Measurements from ENCODE around the gene CKAP2L. TPM values are rescaled to one million over a fixed set of nuclear protein-coding genes. Genes with fewer than 3 reads are reported as not detected.

The CKAP2L gene
- total RNA-seq, 1 experiment from 2014 or later: 42.5 TPM

- Mint-ChIP-seq H3K36me3 (ENCODE audit: insufficient read depth, unreplicated experiment) (peaks cover 25% of the 10 kb centered on the region), H3K4me1 (ENCODE audit: low read depth, unreplicated experiment) (peaks cover 38% of the 10 kb centered on the region), H3K27me3 (ENCODE audit: unreplicated experiment) (no peaks in the 10 kb centered on the region), H3K27ac (ENCODE audit: unreplicated experiment) (no peak overlapping the region), H3K9me3 (ENCODE audit: low read depth, unreplicated experiment) (no peaks in the 10 kb centered on the region), H3K4me3 (ENCODE audit: low read depth, unreplicated experiment) (no peak overlapping the region)
- intact Hi-C loops (cut with micrococcal nuclease; ENCODE audit: unreplicated experiment): no loop called here
- peak; percentile 72 for DNase-seq
- CTCF ChIA-PET: interaction anchor here (0.6 to 2.0 kb wide), 8 partner anchors 8 to 230 kb away, joined by 3 to 11 read pairs (median 4); no protein-coding TSS in a partner anchor
- BruUV-seq (replicated peaks): no TSS peak
- TF ChIP-seq CTCF (IDR thresholded peaks at IDR 0.05; ENCODE audit: unreplicated experiment): no peak
Measured at GRCh38 chr2:112728378-112729175, 35.8 kb downstream of the CKAP2L start.

- no TSS peak for BruUV-seq (replicated peaks)
- no peak for DNase-seq
- Mint-ChIP-seq H3K4me1 (ENCODE audit: low read depth, unreplicated experiment) (peaks cover 38% of the 10 kb centered on the region), H3K27me3 (ENCODE audit: unreplicated experiment) (no peaks in the 10 kb centered on the region), H3K27ac (ENCODE audit: unreplicated experiment) (no peak overlapping the region), H3K9me3 (ENCODE audit: low read depth, unreplicated experiment) (no peaks in the 10 kb centered on the region), H3K4me3 (ENCODE audit: low read depth, unreplicated experiment) (no peak overlapping the region), H3K36me3 (ENCODE audit: insufficient read depth, unreplicated experiment) (peaks cover 25% of the 10 kb centered on the region)
- CTCF ChIA-PET: interaction anchor here (1.0 to 2.6 kb wide), 7 partner anchors 9 to 231 kb away, joined by 3 to 15 read pairs (median 7); no protein-coding TSS in a partner anchor
- TF ChIP-seq CTCF (IDR thresholded peaks at IDR 0.05; ENCODE audit: unreplicated experiment): no peak
- intact Hi-C loops (cut with micrococcal nuclease; ENCODE audit: unreplicated experiment): no loop called here
Measured at GRCh38 chr2:112728029-112728362, 36.4 kb downstream of the CKAP2L start.

GRCh38 chr2:112727276-112728028, 37.0 kb downstream of the CKAP2L start:
- CTCF ChIA-PET: interaction anchor here (1.2 to 3.4 kb wide), 10 partner anchors 10 to 231 kb away, joined by 3 to 92 read pairs (median 10); partner anchors contain the start of genes CHCHD5 and SLC20A1
- peaks cover 38% of the 10 kb centered on the region for H3K4me1 Mint-ChIP-seq (ENCODE audit: low read depth, unreplicated experiment)

More at GRCh38 chr2:112727276-112728028, 37.0 kb downstream of the CKAP2L start:
- TF ChIP-seq CTCF (IDR thresholded peaks at IDR 0.05; ENCODE audit: unreplicated experiment): no peak
- intact Hi-C loops (cut with micrococcal nuclease; ENCODE audit: unreplicated experiment): no loop called here
- no peak for DNase-seq
- Mint-ChIP-seq H3K9me3 (ENCODE audit: low read depth, unreplicated experiment) (no peaks in the 10 kb centered on the region), H3K36me3 (ENCODE audit: insufficient read depth, unreplicated experiment) (peaks cover 21% of the 10 kb centered on the region), H3K27ac (ENCODE audit: unreplicated experiment) (peak overlapping the region; percentile 92), H3K4me3 (ENCODE audit: low read depth, unreplicated experiment) (peak overlapping the region; percentile 67), H3K27me3 (ENCODE audit: unreplicated experiment) (no peaks in the 10 kb centered on the region)
- BruUV-seq (replicated peaks): no TSS peak
